Measurements from ENCODE around the gene SCARF1.
A peak's percentile ranks its signal among the peaks of the same experiment; 100 is the strongest.

SCARF1 gene

DNA sequence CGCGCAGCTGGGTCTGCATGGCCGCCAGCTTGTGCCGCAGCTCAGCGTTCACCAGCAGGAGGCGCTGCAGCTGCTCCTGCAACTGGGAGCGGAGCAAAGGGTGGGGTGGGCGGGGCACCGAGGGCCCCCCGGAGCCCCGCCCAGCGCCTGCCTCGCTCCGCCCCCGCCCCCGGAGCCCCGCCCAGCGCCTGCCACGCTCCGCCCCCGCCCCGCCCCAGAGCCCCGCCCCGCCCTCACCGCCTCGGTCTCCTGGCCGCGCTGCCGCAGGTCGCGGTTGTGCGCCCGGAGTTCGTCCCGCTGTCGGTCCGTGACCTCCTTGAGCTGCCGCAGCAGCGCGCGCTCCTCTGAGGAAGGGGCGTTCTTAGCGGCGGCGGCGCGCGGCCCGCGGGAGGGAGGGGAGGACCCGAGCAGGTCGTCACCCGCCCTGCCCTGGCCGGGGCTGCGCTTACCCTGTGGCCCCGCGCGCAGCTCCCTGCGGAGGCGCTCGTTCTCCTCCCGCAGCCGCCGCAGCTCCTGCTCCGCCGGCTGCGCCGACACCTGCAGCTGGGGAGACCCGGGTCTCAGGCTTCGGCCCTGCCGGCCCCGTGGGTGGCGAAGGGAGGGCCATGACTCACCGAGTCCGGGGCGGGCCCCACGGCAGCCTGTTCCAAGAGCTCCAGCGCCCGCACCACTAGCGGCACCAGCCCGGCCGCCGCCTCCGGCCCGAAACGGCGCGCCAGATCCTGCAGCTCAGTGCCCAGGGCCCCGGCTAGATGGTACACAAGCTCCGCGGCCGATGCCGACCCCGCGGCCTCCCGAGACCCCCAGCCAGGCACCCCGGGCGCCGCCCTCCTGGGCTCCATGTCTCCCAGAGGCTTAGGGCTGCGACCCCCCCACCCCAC, 3.7 kb upstream of the SCARF1 start:
- peak; percentile 86 to 88 for DNase-seq (ENCODE audit: low read depth in 1 of 2, low spot score in 1 of 2)

DNA sequence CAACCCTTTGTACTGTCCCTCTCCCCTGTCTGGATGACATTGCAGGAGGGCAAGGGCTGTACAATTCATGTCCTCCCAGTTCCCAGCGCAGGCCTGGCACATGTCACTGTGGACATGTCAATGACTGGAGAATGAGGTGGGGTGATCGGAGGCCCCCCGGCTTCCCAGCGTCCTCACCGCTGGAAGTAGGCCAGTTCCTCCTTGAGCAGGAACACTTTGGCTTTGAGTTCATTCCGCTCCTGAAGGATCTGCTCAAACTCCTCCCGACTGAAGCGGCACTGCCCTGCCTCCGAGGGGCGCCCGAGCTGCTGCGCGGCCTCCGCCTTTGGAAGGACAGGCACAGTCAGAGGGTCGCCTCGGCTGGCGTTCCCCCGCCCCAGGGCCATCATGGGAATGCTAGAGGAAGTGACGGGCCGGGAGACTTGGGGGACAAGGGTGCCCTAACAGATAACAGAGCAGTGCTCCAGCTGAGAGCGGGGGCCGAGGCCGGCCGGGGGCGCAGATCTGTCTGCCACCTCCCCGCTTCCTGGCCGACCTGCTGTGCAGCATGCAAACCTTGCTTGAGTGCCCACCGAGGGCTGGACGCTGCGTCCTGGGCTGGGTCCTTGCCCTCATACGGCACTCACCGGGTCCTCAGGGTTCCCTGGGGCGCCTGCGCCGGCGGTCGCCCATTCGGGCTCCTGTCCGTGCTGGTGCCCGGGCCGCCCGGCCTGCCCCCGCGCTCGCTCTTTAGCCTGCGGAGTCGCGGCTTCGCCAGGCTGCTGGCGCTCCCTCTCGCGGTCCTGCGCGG, 2.8 kb upstream of the SCARF1 start:
- no peak for DNase-seq (ENCODE audit: low read depth in 1 of 2, low spot score in 1 of 2)

DNA sequence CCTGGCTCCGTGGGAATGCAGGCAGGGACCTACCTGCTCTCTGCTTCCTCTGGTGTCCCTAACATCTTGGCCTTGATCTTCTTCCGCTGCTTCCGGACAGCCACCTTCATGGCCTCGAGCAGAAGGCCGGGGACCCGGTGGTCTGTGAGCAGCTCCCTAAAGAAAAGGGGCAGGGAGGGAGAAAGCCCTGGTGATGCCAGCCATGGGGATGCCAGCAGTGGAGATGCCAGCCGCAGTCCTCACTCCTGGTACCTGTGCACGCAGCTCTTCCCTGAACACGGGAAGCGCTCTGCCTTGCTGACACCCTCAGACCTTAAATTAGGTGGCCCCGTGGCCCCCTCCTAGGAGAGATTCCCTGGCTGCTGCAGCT, 2.3 kb upstream of the SCARF1 start:
- DNase-seq (ENCODE audit: low read depth in 1 of 2, low spot score in 1 of 2) = no peak

GRCh38 chr17:1646199-1646875, 805 bp upstream of the SCARF1 start:
- DNase-seq (ENCODE audit: low read depth in 1 of 2, low spot score in 1 of 2) = no peak

- no peak for DNase-seq (ENCODE audit: low read depth in 1 of 2, low spot score in 1 of 2)
Observed at GRCh38 chr17:1644493-1645206, 882 bp downstream of the SCARF1 start.

GRCh38 chr17:1643999-1644492, 1.5 kb downstream of the SCARF1 start:
- no peak for DNase-seq (ENCODE audit: low read depth in 1 of 2, low spot score in 1 of 2)

- DNase-seq (ENCODE audit: low read depth in 1 of 2, low spot score in 1 of 2) = peak in 1 of 2 donors; percentile 28
Observed at GRCh38 chr17:1643293-1643998, 2.1 kb downstream of the SCARF1 start.

DNA sequence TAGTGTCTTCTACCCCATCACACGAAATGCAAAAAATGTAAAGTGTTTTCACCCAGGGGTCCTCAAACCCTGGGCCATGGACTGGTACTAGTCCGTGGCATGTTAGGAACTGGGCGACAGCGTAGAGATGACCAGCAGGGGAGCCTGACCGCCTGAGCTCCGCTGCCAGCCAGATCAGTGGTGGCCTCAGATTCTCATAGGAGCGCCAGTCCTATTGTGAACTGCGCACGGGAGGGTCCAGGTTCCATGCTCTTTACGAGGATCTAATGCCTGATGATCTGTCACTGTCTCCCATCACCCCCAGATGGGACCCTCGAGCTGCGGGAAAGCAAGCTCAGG, 4.5 kb downstream of the SCARF1 start:
- no peak for DNase-seq (ENCODE audit: low read depth in 1 of 2, low spot score in 1 of 2)

DNA sequence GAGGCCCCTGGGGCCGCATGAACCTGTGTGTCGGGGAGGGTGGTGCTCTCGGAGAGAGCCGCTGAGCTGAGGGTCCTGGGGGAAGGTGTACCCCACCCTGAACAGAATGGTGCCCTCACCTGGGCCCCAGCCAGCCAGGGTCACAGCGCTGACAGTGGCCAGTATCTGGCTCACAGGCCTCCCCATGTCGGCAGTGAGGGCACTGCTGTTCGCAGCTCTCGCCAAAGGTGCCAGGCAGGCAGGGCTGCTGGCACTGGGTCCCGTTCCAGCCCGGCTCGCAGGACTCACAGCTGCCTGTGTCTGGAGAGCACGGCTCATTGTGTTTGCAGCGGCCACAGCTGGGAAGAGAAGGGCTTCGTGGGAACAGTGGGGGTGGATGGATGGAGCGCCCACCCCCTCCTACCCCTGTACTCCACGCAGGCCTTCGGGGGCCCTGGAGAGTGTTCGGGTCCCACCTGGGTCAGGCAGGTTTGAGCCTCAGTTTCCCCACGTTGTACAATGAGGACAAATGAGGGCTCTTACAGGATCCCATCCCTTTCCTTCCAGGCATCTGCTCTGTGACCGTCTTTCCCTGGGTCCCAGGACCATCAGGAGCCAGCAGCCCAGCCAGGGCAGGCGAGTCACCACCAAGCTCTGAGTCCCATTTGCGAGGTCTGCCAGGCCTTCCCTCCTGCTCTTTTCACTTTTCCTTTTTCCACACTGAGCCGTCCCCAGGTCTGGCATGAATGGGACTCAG, 5.0 kb downstream of the SCARF1 start:
- DNase-seq (ENCODE audit: low read depth in 1 of 2, low spot score in 1 of 2) = no peak

DNA sequence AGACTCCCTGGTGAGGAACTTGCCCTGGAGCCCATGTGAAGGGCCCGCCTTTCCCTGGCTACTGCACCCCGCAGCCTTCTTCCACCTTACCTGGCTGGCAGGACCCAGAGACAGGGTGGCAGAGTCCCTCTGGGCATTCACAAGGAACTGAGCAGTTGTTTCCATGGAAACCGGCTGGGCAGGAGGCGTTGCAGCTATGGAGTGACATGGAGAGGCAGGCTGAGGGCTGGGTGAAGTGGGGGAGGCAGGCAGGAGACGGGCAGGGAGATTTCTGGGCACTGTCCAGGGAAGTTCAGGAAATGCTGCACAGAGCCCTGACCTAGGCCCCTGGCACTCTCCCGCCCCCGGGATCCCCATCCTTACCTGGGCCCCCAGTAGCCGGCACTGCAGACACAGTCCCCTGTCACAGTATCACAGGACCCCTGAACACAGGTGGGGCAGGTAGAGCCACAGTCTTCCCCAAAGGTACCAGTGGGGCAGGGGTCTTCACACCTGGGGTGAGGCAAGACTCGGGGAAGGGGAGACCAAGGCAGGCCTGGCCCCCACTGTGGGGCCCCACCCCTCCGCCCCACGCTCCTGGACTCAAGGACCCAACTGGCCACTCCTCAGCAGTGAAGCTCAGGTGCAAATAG, 5.9 kb downstream of the SCARF1 start:
- DNase-seq (ENCODE audit: low read depth in 1 of 2, low spot score in 1 of 2) = no peak

DNA sequence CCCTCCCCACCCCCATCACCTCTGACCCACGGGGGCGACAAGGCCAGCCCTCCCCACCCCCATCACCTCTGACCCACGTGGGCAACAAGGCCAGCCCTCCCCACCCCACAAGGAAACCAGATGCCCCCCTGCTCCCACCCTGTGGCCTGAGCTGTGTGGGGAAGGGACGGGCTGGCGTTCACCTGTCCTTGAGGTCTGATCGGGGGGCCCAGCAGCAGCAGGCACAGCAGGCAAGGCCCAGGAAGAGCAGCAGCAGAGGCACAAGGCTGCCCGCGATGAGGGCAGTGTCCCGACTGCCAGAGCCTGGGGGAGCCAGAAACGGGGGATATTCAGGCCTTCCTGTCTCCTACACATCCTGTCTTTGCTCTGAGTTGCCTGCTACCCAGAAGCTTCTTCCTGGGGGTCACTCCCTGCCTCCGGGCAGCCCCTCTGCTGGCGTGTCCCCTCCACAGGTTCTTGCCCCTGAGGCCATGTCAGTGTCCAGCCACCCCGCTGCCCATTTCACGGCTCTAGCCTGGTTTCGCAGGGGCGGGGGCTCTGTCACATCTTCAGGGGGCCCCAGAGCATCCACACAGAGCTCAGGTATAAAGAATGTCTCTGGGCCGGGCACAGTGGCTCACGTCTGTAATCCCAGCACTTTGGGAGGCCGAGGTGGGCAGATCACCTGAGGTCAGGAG, 6.8 kb downstream of the SCARF1 start:
- DNase-seq (ENCODE audit: low read depth in 1 of 2, low spot score in 1 of 2) = no peak

DNA sequence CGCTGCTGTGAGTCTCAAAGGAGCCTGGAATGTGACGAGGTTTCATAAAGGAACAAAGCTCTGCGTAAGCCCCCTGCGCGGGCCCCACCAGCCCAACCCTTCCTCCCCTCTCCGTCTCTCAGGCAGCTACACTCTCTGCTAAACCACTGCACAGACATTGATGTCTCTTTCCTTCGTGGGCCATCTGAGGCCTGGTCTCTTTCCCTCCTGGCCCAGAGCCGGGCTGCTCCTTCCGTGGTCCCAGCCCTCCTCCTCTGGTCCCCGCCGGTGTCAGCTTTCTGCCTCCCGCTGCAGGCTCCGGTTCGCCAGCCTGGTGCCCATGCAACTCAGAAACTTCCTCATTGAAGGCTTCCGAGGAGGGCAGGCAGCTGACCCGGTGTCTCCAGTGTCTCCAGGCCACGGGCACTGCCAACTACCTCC, 7.4 kb downstream of the SCARF1 start:
- DNase-seq (ENCODE audit: low read depth in 1 of 2, low spot score in 1 of 2) = no peak

GRCh38 chr17:1636732-1637285, 8.7 kb downstream of the SCARF1 start:
- DNase-seq (ENCODE audit: low read depth in 1 of 2, low spot score in 1 of 2) = no peak

- DNase-seq (ENCODE audit: low read depth in 1 of 2, low spot score in 1 of 2) = no peak
Observed at GRCh38 chr17:1635675-1636465, 9.7 kb downstream of the SCARF1 start.

- no peak for DNase-seq (ENCODE audit: low read depth in 1 of 2, low spot score in 1 of 2)
Observed at GRCh38 chr17:1634841-1635650, 10.5 kb downstream of the SCARF1 start.

DNA sequence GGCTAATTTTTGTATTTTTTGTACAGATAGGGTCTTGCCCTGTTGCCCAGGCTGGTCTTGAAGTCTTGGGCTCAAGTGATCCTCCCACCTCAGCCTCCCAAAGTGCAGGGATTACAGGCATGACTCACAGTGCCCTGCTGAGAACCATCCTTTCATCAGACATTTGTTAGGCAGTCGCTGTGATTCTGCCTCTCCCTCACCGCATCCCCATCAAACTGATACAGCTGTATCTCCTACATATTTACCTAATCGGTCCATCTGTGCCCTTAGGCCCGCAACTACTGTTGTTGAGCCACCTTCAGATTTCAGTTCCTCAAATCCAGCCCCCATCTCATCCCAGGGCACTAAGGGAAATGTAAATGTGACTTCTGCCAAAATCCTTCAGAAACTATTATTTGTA, 14.9 kb downstream of the SCARF1 start:
- DNase-seq (ENCODE audit: low read depth in 1 of 2, low spot score in 1 of 2) = no peak
